ENCODE data around the gene PML.
"Not testable (repeated sequence)": the region's sequence is repeated elsewhere in the genome, so short reads cannot be mapped to it uniquely, and the experiment has no call there.

The PML gene

GRCh38 chr15:73965758-73966113, 28.8 kb upstream of the PML start:
- TF ChIP-seq CTCF (IDR thresholded peaks at IDR 0.05; ENCODE audit: low read depth, low read length): no peak
- no peak overlapping the region for H3K4me3 ChIP-seq (ENCODE audit: low read depth, low read length)

GRCh38 chr15:73968461-73968860, 26.1 kb upstream of the PML start:
- no peak overlapping the region for H3K4me3 ChIP-seq (ENCODE audit: low read depth, low read length)
- no peak for TF ChIP-seq CTCF (IDR thresholded peaks at IDR 0.05; ENCODE audit: low read depth, low read length)

- H3K4me3 ChIP-seq (ENCODE audit: low read depth, low read length): no peak overlapping the region
- no peak for TF ChIP-seq CTCF (IDR thresholded peaks at IDR 0.05; ENCODE audit: low read depth, low read length)
These were observed 25.3 kb upstream of the PML start for GRCh38 chr15:73969151-73969759.

- peak; percentile 82 for TF ChIP-seq CTCF (IDR thresholded peaks at IDR 0.05; ENCODE audit: low read depth, low read length)
- H3K4me3 ChIP-seq (ENCODE audit: low read depth, low read length): no peak overlapping the region
These were observed 21.4 kb upstream of the PML start for GRCh38 chr15:73972984-73973682.

- H3K4me3 ChIP-seq (ENCODE audit: low read depth, low read length): not testable (repeated sequence)
These were observed 20.8 kb upstream of the PML start for GRCh38 chr15:73973683-73974200.

GRCh38 chr15:73975440-73976125, 18.9 kb upstream of the PML start:
- H3K4me3 ChIP-seq (ENCODE audit: low read depth, low read length): not testable (repeated sequence)

GRCh38 chr15:73978896-73979295, 15.6 kb upstream of the PML start:
- no peak for TF ChIP-seq CTCF (IDR thresholded peaks at IDR 0.05; ENCODE audit: low read depth, low read length)
- H3K4me3 ChIP-seq (ENCODE audit: low read depth, low read length): no peak overlapping the region

GRCh38 chr15:73979636-73980035, 14.9 kb upstream of the PML start:
- no peak for TF ChIP-seq CTCF (IDR thresholded peaks at IDR 0.05; ENCODE audit: low read depth, low read length)
- H3K4me3 ChIP-seq (ENCODE audit: low read depth, low read length): no peak overlapping the region

Data from WI38 (cell line).